SU-DHL-6 (cell line): ENCODE measurements around the gene BBS7.

Source experiments
- H2AFZ ChIP-seq: fragments of 200-600 bp; sonication (generic); 2 replicates; pipeline ENCODE4 v1.6.1; 2014; ENCODE audit warnings: low read depth, mild to moderate bottlenecking, moderate library complexity, mixed read lengths, antibody characterized with exemption, low read length; ENCODE audit not compliant: severe bottlenecking
- H3F3A ChIP-seq: fragments of 200-600 bp; shearing (Covaris generic); 2 replicates; pipeline ENCODE4 v1.6.0; 2016; ENCODE audit warnings: antibody characterized with exemption, mild to moderate bottlenecking; ENCODE audit not compliant: insufficient read depth
- H3K27ac ChIP-seq: fragments of 200-600 bp; sonication (generic); 2 replicates; pipeline ENCODE4 v1.5.1; 2016; ENCODE audit warnings: low read depth, mild to moderate bottlenecking, low read length, moderate library complexity, mixed read lengths
- H3K27me3 ChIP-seq: fragments of 200-600 bp; sonication (generic), shearing (Covaris generic); 2 replicates; pipeline ENCODE4 v1.6.0; 2014; ENCODE audit warnings: mild to moderate bottlenecking, low read length
- H3K36me3 ChIP-seq: fragments of 200-600 bp; sonication (generic); 2 replicates; pipeline ENCODE4 v1.6.1; 2014; ENCODE audit warnings: mild to moderate bottlenecking, low read length, mixed read lengths
- H3K4me2 ChIP-seq: fragments of 300-600, 200-600 bp; shearing (Covaris generic), sonication (generic); 2 replicates; pipeline ENCODE4 v1.6.0; 2014; ENCODE audit warnings: low read length, low read depth, mild to moderate bottlenecking; ENCODE audit not compliant: poor library complexity, severe bottlenecking
- H3K4me3 ChIP-seq: fragments of 200-600 bp; sonication (generic); 2 replicates; pipeline ENCODE4 v1.5.1; 2014; ENCODE audit warnings: antibody characterized with exemption, low read length, mild to moderate bottlenecking, mixed read lengths; ENCODE audit not compliant: insufficient read depth, poor library complexity, severe bottlenecking
- H3K79me2 ChIP-seq: fragments of 200-600 bp; sonication (generic); 2 replicates; pipeline ENCODE4 v1.6.1; 2014; ENCODE audit warnings: mild to moderate bottlenecking, low read length, moderate library complexity; ENCODE audit not compliant: insufficient read depth
- H3K9ac ChIP-seq: fragments of 200-600 bp; sonication (generic); 2 replicates; pipeline ENCODE4 v1.7.0; 2014; ENCODE audit warnings: mild to moderate bottlenecking, low read length
- H3K9me2 ChIP-seq: fragments of 200-600 bp; sonication (generic); replicated peaks from 2 replicates; pipeline ENCODE4 v1.6.1; 2014; ENCODE audit warnings: low read length; ENCODE audit not compliant: insufficient read depth
- H3K9me3 ChIP-seq: fragments of 200-600 bp; sonication (generic); 2 replicates; pipeline ENCODE4 v1.6.1; 2014; ENCODE audit warnings: low read length, mixed read lengths; ENCODE audit not compliant: insufficient read depth
- H4K20me1 ChIP-seq: fragments of 200-600 bp; sonication (generic); 2 replicates; pipeline ENCODE4 v1.6.1; 2014; ENCODE audit warnings: low read depth, mild to moderate bottlenecking, antibody characterized with exemption, low read length, moderate library complexity, mixed read lengths
- EZH2phosphoT487 ChIP-seq: fragments of 200-600 bp; sonication (generic), shearing (Covaris generic); conservative IDR thresholded peaks from 2 replicates; pipeline ENCODE4 v1.6.1; 2018; ENCODE audit warnings: mild to moderate bottlenecking, antibody characterized with exemption, low read length, moderate library complexity, mixed read lengths
- TF ChIP-seq, protein P1 (sequence below): fragments of 200-600 bp; sonication (generic); IDR thresholded peaks from one replicate; pipeline ENCODE4 v1.5.1; 2017; ENCODE audit warnings: antibody characterized with exemption, mild to moderate bottlenecking, low read length, moderate library complexity; ENCODE audit not compliant: insufficient read depth, poor library complexity, severe bottlenecking

BBS7 gene

GRCh38 chr4:121784401-121784800, 85.9 kb downstream of the BBS7 start:
- no peaks in the 10 kb centered on the region for H3K9me2 ChIP-seq
- H3K4me2 ChIP-seq, result no peak overlapping the region
- H3K9me3 ChIP-seq, result no peaks in the 10 kb centered on the region
- H3K27ac ChIP-seq, result no peak overlapping the region
- TF ChIP-seq, protein P1, sequence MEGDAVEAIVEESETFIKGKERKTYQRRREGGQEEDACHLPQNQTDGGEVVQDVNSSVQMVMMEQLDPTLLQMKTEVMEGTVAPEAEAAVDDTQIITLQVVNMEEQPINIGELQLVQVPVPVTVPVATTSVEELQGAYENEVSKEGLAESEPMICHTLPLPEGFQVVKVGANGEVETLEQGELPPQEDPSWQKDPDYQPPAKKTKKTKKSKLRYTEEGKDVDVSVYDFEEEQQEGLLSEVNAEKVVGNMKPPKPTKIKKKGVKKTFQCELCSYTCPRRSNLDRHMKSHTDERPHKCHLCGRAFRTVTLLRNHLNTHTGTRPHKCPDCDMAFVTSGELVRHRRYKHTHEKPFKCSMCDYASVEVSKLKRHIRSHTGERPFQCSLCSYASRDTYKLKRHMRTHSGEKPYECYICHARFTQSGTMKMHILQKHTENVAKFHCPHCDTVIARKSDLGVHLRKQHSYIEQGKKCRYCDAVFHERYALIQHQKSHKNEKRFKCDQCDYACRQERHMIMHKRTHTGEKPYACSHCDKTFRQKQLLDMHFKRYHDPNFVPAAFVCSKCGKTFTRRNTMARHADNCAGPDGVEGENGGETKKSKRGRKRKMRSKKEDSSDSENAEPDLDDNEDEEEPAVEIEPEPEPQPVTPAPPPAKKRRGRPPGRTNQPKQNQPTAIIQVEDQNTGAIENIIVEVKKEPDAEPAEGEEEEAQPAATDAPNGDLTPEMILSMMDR, result no peak
- no peak for TF ChIP-seq EZH2phosphoT487
- H3F3A ChIP-seq, result no peaks in the 10 kb centered on the region
- no peaks in the 10 kb centered on the region for H4K20me1 ChIP-seq
- no peaks in the 10 kb centered on the region for H3K36me3 ChIP-seq
- H2AFZ ChIP-seq, result no peak overlapping the region
- no peak overlapping the region for H3K4me3 ChIP-seq
- H3K27me3 ChIP-seq, result no peaks in the 10 kb centered on the region
- H3K79me2 ChIP-seq, result no peaks in the 10 kb centered on the region
- no peak overlapping the region for H3K9ac ChIP-seq

- Histone ChIP-seq H3K4me2 (no peak overlapping the region), H3K9me3 (no peaks in the 10 kb centered on the region), H3K79me2 (no peaks in the 10 kb centered on the region), H4K20me1 (no peaks in the 10 kb centered on the region), H3K36me3 (no peaks in the 10 kb centered on the region), H3F3A (no peaks in the 10 kb centered on the region), H3K27ac (no peak overlapping the region), H2AFZ (no peak overlapping the region), H3K4me3 (no peak overlapping the region), H3K27me3 (no peaks in the 10 kb centered on the region), H3K9me2 (no peaks in the 10 kb centered on the region), H3K9ac (no peak overlapping the region)
- TF ChIP-seq EZH2phosphoT487, result no peak
- TF ChIP-seq, protein P1, result no peak
Measured at GRCh38 chr4:121783210-121783609, 87.1 kb downstream of the BBS7 start.

DNA sequence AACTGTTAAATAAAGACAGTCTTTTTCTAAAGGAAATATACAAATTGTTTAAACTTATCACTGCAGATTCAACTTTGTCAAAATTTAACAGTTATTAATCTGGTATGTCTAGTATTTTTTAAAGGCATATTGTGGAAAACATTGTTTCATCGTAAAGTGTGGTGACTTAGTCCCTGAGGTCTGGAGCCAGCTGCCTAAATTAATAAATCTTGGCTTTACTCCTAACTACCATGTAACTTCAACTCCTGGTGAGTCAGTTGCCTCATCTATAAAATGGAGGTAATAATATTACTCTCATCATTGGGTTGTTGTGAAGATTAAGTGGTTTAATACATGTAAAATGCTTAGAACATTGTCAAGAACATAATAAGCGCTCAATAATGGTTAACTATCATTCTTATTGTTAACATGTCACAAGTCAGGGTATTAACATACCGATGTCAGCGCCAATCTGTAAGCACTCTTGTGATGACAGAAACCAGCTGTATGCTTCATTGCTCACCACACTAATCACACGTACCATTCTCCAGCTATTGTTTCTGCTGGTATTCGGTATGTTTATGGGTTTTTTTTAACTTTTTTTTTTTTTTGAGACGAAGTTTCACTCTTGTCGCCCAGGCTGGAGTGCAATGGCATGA, 91.2 kb downstream of the BBS7 start:
- no peaks in the 10 kb centered on the region for H3K79me2 ChIP-seq
- no peak overlapping the region for H3K27ac ChIP-seq
- H3K4me2 ChIP-seq, result no peak overlapping the region
- H3K36me3 ChIP-seq, result no peaks in the 10 kb centered on the region
- TF ChIP-seq EZH2phosphoT487, result no peak
- TF ChIP-seq, protein P1, result no peak
- no peaks in the 10 kb centered on the region for H3K27me3 ChIP-seq
- H3K9me3 ChIP-seq, result no peaks in the 10 kb centered on the region
- no peaks in the 10 kb centered on the region for H3F3A ChIP-seq
- no peak overlapping the region for H3K9ac ChIP-seq
- H2AFZ ChIP-seq, result no peak overlapping the region
- no peaks in the 10 kb centered on the region for H4K20me1 ChIP-seq
- no peaks in the 10 kb centered on the region for H3K9me2 ChIP-seq
- H3K4me3 ChIP-seq, result no peak overlapping the region
